ENCODE data around the gene EXD2. TPM values are rescaled to one million over a fixed set of nuclear protein-coding genes. Genes with fewer than 3 reads are reported as not detected.
"Not testable (repeated sequence)": the region's sequence is repeated elsewhere in the genome, so short reads cannot be mapped to it uniquely, and the experiment has no call there.

EXD2 gene
- total RNA-seq, 1 experiment from 2014 or later, result 21.3 TPM

DNA sequence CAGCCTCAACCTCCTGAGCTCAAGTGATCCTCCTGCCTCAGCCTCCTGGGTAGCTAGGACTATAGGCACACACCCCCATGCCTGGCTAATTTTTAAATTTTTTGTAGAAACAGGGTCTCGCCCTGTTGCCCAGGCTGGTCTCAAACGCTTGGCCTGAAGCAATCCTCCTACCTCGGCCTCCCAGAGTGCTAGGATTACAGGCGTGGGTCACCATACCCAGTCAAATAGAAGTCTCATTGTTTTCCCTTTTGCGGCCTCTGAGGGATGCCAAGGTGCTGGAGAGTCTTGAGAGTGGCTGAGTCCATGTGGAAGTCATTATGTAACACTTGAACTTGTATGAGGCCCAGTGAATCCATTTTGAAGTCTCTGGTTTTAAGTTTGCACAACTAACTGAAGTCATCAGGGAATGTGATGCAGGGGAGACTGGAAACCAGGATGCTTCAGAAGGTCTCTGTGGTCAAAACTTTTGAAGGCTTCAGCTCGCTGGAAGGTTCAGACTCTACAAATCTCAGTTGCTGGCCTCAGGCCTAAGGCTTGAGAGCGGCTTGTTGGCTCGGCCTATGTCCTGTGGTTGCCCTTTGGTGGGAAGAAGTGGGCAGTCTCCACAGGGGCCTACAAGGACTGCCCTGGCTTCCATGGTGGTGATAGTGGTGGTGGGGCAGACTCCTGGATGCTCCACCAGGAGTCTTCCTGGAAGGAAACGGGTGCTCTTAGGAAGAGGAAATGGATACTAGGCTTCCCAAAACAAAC, 97.8 kb downstream of the EXD2 start:
- H3K4me2 ChIP-seq (ENCODE audit: low read depth, low read length, poor library complexity, severe bottlenecking), result no peak overlapping the region
- no peaks in the 10 kb centered on the region for H3K36me3 ChIP-seq (ENCODE audit: insufficient read depth, low read length)
- H3K9me2 ChIP-seq (replicated peaks; ENCODE audit: insufficient read depth, low read length), result no peaks in the 10 kb centered on the region
- H3K9me3 ChIP-seq (ENCODE audit: low read length), result no peaks in the 10 kb centered on the region
- H3K27ac ChIP-seq (ENCODE audit: low read length), result no peak overlapping the region
- no peak overlapping the region for H3K9ac ChIP-seq (ENCODE audit: low read length)
- no peak for DNase-seq
- H3K4me3 ChIP-seq (ENCODE audit: low read length), result no peak overlapping the region
- H3K79me2 ChIP-seq (ENCODE audit: low read length), result no peaks in the 10 kb centered on the region
- H2AFZ ChIP-seq (ENCODE audit: low read length), result no peak overlapping the region
- H3K4me1 ChIP-seq (ENCODE audit: low read length), result no peaks in the 10 kb centered on the region
- H4K20me1 ChIP-seq (ENCODE audit: insufficient read depth, low read depth, low read length), result no peaks in the 10 kb centered on the region
- H3K27me3 ChIP-seq (ENCODE audit: low read length), result no peaks in the 10 kb centered on the region

DNA sequence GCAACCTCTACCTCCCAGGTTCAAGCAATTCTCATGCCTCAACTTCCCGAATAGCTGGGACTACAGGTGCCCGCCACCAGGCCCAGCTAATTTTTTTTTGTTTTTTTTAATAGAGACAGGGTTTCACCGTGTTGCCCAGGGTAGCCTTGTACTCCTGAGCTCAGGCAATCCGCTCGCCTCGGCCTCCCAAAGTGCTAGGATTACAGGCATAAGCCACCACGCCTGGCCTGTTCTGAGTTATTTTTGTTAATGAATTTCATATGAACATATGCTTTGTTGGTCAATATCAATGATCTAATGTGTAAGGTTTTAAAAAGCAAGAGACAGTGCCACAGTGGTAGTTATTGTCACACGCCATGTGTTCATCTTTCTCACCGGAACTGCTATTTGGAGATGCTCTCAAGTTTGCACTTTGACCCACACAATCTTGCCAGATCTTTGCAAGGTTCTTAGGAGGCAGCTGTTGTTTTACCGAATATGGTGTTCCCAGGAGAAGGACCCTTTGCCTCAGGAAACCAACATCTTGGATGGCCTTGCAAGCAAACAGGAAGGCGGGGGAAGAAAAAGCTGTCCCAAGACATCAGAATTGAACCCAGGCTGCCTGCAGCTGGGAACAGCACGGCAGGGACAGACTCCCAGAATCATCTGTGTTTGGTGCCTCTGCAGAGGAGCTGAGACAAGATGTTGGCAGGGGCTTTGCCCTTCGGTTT, 98.7 kb downstream of the EXD2 start:
- Histone ChIP-seq H3K4me3 (ENCODE audit: low read length) (no peak overlapping the region), H3K4me2 (ENCODE audit: low read depth, low read length, poor library complexity, severe bottlenecking) (no peak overlapping the region), H2AFZ (ENCODE audit: low read length) (no peak overlapping the region), H4K20me1 (ENCODE audit: insufficient read depth, low read depth, low read length) (no peaks in the 10 kb centered on the region), H3K9me3 (ENCODE audit: low read length) (no peaks in the 10 kb centered on the region), H3K9me2 (replicated peaks; ENCODE audit: insufficient read depth, low read length) (no peaks in the 10 kb centered on the region), H3K27me3 (ENCODE audit: low read length) (no peaks in the 10 kb centered on the region), H3K9ac (ENCODE audit: low read length) (no peak overlapping the region), H3K36me3 (ENCODE audit: insufficient read depth, low read length) (no peaks in the 10 kb centered on the region), H3K4me1 (ENCODE audit: low read length) (no peaks in the 10 kb centered on the region), H3K27ac (ENCODE audit: low read length) (no peak overlapping the region), H3K79me2 (ENCODE audit: low read length) (no peaks in the 10 kb centered on the region)
- no peak for DNase-seq

DNA sequence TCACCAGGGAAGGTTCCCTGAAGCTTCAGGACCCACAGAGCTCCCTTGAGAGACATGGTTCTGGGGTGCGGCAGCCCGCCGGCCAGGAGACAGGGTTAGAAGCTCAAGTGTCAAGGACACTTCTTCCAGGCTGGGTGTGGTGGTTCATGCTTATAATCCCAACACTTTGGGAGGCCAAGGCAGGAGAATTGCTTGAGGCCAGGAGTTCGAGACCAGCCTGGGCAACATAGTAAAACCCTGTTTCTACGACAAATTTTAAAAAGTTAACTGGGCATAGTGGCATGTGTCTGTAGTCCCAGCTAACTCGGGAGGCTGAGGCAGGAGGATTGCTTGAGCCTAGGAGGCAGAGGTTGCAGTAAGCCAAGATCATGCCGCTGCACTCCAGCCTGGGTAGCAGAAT, 99.6 kb downstream of the EXD2 start:
- not testable (repeated sequence) for H3K36me3 ChIP-seq (ENCODE audit: insufficient read depth, low read length); DNase-seq; H3K27me3 ChIP-seq (ENCODE audit: low read length); H3K9me3 ChIP-seq (ENCODE audit: low read length); H3K4me3 ChIP-seq (ENCODE audit: low read length); H3K9me2 ChIP-seq (replicated peaks; ENCODE audit: insufficient read depth, low read length); H3K79me2 ChIP-seq (ENCODE audit: low read length); H3K4me2 ChIP-seq (ENCODE audit: low read depth, low read length, poor library complexity, severe bottlenecking); H3K9ac ChIP-seq (ENCODE audit: low read length); H3K27ac ChIP-seq (ENCODE audit: low read length); H4K20me1 ChIP-seq (ENCODE audit: insufficient read depth, low read depth, low read length); H3K4me1 ChIP-seq (ENCODE audit: low read length); H2AFZ ChIP-seq (ENCODE audit: low read length)

DNA sequence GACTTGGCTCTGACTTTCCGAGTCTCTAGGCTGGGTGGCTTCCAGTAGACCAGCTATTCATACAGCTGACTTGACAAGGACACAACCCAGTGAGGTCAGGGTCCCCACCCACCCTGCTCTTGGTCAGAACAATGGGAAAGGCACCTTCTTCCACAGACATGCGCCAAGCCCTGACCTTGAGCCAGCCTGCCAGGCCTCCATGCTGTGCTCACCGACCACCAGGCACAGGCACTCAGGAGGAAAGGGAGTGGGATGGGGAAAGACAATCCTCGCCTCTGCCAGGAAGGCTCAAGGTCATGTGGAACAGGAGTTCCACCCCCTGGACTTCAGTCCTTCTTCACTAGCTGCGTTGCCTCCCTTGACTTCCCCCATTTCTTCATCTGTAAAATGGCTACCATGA, 100.1 kb downstream of the EXD2 start:
- H3K4me1 ChIP-seq (ENCODE audit: low read length), result no peaks in the 10 kb centered on the region
- H3K27me3 ChIP-seq (ENCODE audit: low read length), result no peaks in the 10 kb centered on the region
- no peaks in the 10 kb centered on the region for H4K20me1 ChIP-seq (ENCODE audit: insufficient read depth, low read depth, low read length)
- no peaks in the 10 kb centered on the region for H3K36me3 ChIP-seq (ENCODE audit: insufficient read depth, low read length)
- H3K79me2 ChIP-seq (ENCODE audit: low read length), result no peaks in the 10 kb centered on the region
- H3K9me2 ChIP-seq (replicated peaks; ENCODE audit: insufficient read depth, low read length), result no peaks in the 10 kb centered on the region
- H2AFZ ChIP-seq (ENCODE audit: low read length), result no peak overlapping the region
- DNase-seq, result no peak
- H3K4me2 ChIP-seq (ENCODE audit: low read depth, low read length, poor library complexity, severe bottlenecking), result no peak overlapping the region
- no peak overlapping the region for H3K27ac ChIP-seq (ENCODE audit: low read length)
- H3K9me3 ChIP-seq (ENCODE audit: low read length), result no peaks in the 10 kb centered on the region
- no peak overlapping the region for H3K9ac ChIP-seq (ENCODE audit: low read length)
- H3K4me3 ChIP-seq (ENCODE audit: low read length), result no peak overlapping the region

GRCh38 chr14:69291891-69292561, 100.7 kb downstream of the EXD2 start:
- Histone ChIP-seq H3K9me3 (ENCODE audit: low read length) (no peaks in the 10 kb centered on the region), H3K27ac (ENCODE audit: low read length) (no peak overlapping the region), H2AFZ (ENCODE audit: low read length) (no peak overlapping the region), H4K20me1 (ENCODE audit: insufficient read depth, low read depth, low read length) (no peaks in the 10 kb centered on the region), H3K36me3 (ENCODE audit: insufficient read depth, low read length) (no peaks in the 10 kb centered on the region), H3K4me1 (ENCODE audit: low read length) (no peaks in the 10 kb centered on the region), H3K9ac (ENCODE audit: low read length) (no peak overlapping the region), H3K79me2 (ENCODE audit: low read length) (no peaks in the 10 kb centered on the region), H3K27me3 (ENCODE audit: low read length) (no peaks in the 10 kb centered on the region), H3K4me2 (ENCODE audit: low read depth, low read length, poor library complexity, severe bottlenecking) (no peak overlapping the region), H3K9me2 (replicated peaks; ENCODE audit: insufficient read depth, low read length) (no peaks in the 10 kb centered on the region), H3K4me3 (ENCODE audit: low read length) (no peak overlapping the region)
- DNase-seq, result no peak

Small RNA genes within 50 kb of the gene (small RNA-seq; reads per million reads assigned to genes)
- gene RF00019, result not detected

Other genes starting within 250 kb of the EXD2 start
- 1.1 TPM in 1 of 2 replicates, not detected in the other for gene ACTN1, start 212.2 kb upstream of the EXD2 start, total RNA-seq (2014; rRNA removed; shearing (Covaris generic); ENCODE audit: low replicate concordance)
- 39.8 and 45.5 TPM in 2 replicates for gene DCAF5, start 38.4 kb upstream of the EXD2 start, total RNA-seq (2014; rRNA removed; shearing (Covaris generic); ENCODE audit: low replicate concordance)
- gene GALNT16, start 68.7 kb downstream of the EXD2 start, total RNA-seq (2014; rRNA removed; shearing (Covaris generic); ENCODE audit: low replicate concordance), result 0.15 TPM in 1 of 2 replicates, not detected in the other
- 168 and 296 TPM in 2 replicates for gene ERH, start 206.8 kb downstream of the EXD2 start, total RNA-seq (2014; rRNA removed; shearing (Covaris generic); ENCODE audit: low replicate concordance)
- 111 and 161 TPM in 2 replicates for gene SLC39A9, start 207.2 kb downstream of the EXD2 start, total RNA-seq (2014; rRNA removed; shearing (Covaris generic); ENCODE audit: low replicate concordance)